HepG2 (cell line): ENCODE results near the gene CAPZB. TPM values are rescaled to one million over a fixed set of nuclear protein-coding genes. Genes with fewer than 3 reads are reported as not detected.

Source experiments
- ATAC-seq: fragments of 200-7000 bp; cut with Tn5 transposase; 3 replicates; pipeline ENCODE4 v1.9.1; 2020; ENCODE audit warnings: mild to moderate bottlenecking, moderate library complexity
- BruUV-seq: library from RNA; stranded (reverse); fragments of 400-500 nt; replicated peaks from 2 replicates; lab custom pipeline; 2021; lab: Mats Ljungman, UMichigan
- CTCF ChIA-PET: fragments of 300-600 bp; formaldehyde crosslinking; extraction: SDS; loops from one replicate; lab custom pipeline; 2021; ENCODE audit warnings: low total read pairs, inconsistent platforms, low intra/inter-chr PET ratio; lab: Yijun Ruan, JAX
- POLR2A ChIA-PET: fragments of 350-600 bp; sonication (Branson Sonifier 250); formaldehyde crosslinking; loops from one replicate; lab custom pipeline; 2020; ENCODE audit warnings: antibody characterized with exemption, inconsistent platforms; lab: Yijun Ruan, JAX
- DNase-seq: peaks from one replicate; pipeline ENCODE4 v3.0.0-alpha.2; 2015; ENCODE audit warnings: low spot score
- FAIRE-seq: peaks from 3 replicates; lab custom pipeline; 2011; peaks lifted over from hg19 to GRCh38; lab: Jason Lieb, UNC
- H2AFZ ChIP-seq: one replicate; pipeline ENCODE4 v1.6.1; 2011; ENCODE audit warnings: low read length, inconsistent platforms
- H3K27ac ChIP-seq: fragments of 300-600 bp; 3 replicates; pipeline ENCODE4 v1.8.0; 2011; ENCODE audit warnings: mixed run types, mild to moderate bottlenecking, mixed read lengths, low read length, inconsistent platforms; ENCODE audit not compliant: insufficient read depth; ENCODE audit errors: extremely low read length
- H3K27me3 ChIP-seq, 2 experiments: fragments of 200-600 bp in 1 of 2; 2 replicates in 1 of 2; 3 replicates in 1 of 2; pipeline versions ENCODE4 v1.6.0 to v1.8.0; 2011; ENCODE audit warnings: low read length in 2 of 2, mild to moderate bottlenecking in 2 of 2, moderate library complexity in 2 of 2, inconsistent platforms in 1 of 2; ENCODE audit not compliant: insufficient read depth in 2 of 2, control insufficient read depth in 1 of 2
- H3K36me3 ChIP-seq, 2 experiments: fragments of 200-600 bp in 1 of 2; replicated peaks in 1 of 2; 2 replicates in 1 of 2; 3 replicates in 1 of 2; pipeline versions ENCODE4 v1.5.1 to v1.8.0; 2011; ENCODE audit warnings: low read length in 2 of 2, inconsistent platforms in 1 of 2; ENCODE audit not compliant: insufficient read depth in 2 of 2, control insufficient read depth in 1 of 2
- H3K4me1 ChIP-seq: 2 replicates; pipeline ENCODE4 v1.5.1; 2012; ENCODE audit warnings: low read length, inconsistent platforms; ENCODE audit not compliant: insufficient read depth
- H3K4me2 ChIP-seq: 2 replicates; pipeline ENCODE4 v1.6.0; 2011; ENCODE audit warnings: low read depth, low read length, inconsistent platforms
- H3K4me3 ChIP-seq, 3 experiments: fragments of 200-600 bp in 1 of 3; sonication (generic), shearing (Covaris generic) in 1 of 3; replicated peaks in 1 of 3; 2 replicates each; pipeline ENCODE4 v1.5.1; 2011 to 2016; ENCODE audit warnings: low read length in 3 of 3, inconsistent platforms in 2 of 3, low read depth in 2 of 3, mild to moderate bottlenecking in 2 of 3, control low read depth in 1 of 3, mixed read lengths in 1 of 3; ENCODE audit not compliant: insufficient read depth in 1 of 3
- H3K79me2 ChIP-seq: one replicate; pipeline ENCODE4 v1.6.1; 2011; ENCODE audit warnings: low read length, inconsistent platforms; ENCODE audit not compliant: insufficient read depth
- H3K9ac ChIP-seq: 2 replicates; pipeline ENCODE4 v1.6.0; 2011; ENCODE audit warnings: mild to moderate bottlenecking, low read depth, low read length, inconsistent platforms; ENCODE audit not compliant: insufficient read depth
- H3K9me3 ChIP-seq: 2 replicates; pipeline ENCODE4 v1.5.1; 2012; ENCODE audit warnings: mild to moderate bottlenecking, low read length
- H4K20me1 ChIP-seq: 2 replicates; pipeline ENCODE4 v1.6.0; 2011; ENCODE audit warnings: inconsistent platforms, mild to moderate bottlenecking, low read length, moderate library complexity; ENCODE audit not compliant: insufficient read depth
- DBP ChIP-seq: sonication (generic); formaldehyde crosslinking; IDR thresholded peaks from 2 replicates; pipeline ENCODE4 v1.4.0; 2020; ENCODE audit warnings: missing genetic modification reagents; ENCODE audit errors: not compliant biosample characterization
- EP300 ChIP-seq, 3 experiments: sonication (generic) in 1 of 3; formaldehyde crosslinking in 1 of 3; IDR thresholded peaks; 2 replicates each; pipeline versions ENCODE4 v1.5.1 to v1.6.1; 2011 to 2020; ENCODE audit warnings: low read depth in 2 of 3, low read length in 2 of 3, borderline replicate concordance in 1 of 3, improper control_type of control experiment in 1 of 3, mild to moderate bottlenecking in 1 of 3, missing genetic modification reagents in 1 of 3, moderate library complexity in 1 of 3
- FOXJ3 ChIP-seq: sonication (generic); formaldehyde crosslinking; IDR thresholded peaks from 2 replicates; pipeline ENCODE4 v1.4.0; 2020; ENCODE audit warnings: missing genetic modification reagents, mild to moderate bottlenecking, borderline replicate concordance
- HNF1A ChIP-seq, 2 experiments: sonication (generic) in 1 of 2; formaldehyde crosslinking in 1 of 2; IDR thresholded peaks; 2 replicates each; pipeline versions ENCODE4 v1.4.0 to v1.6.1; 2016 to 2020; ENCODE audit warnings: borderline replicate concordance in 1 of 2, low read depth in 1 of 2, mild to moderate bottlenecking in 1 of 2, missing genetic modification reagents in 1 of 2
- KDM4B ChIP-seq: sonication (generic); formaldehyde crosslinking; IDR thresholded peaks from 2 replicates; pipeline ENCODE4 v1.4.0; 2020; ENCODE audit warnings: missing genetic modification reagents
- KDM5A ChIP-seq: fragments of 200-600 bp; sonication (generic); IDR thresholded peaks from 2 replicates; pipeline ENCODE4 v1.7.0; 2018; ENCODE audit warnings: antibody characterized with exemption, mild to moderate bottlenecking, low read length, borderline replicate concordance
- PRDM4 ChIP-seq: sonication (generic); formaldehyde crosslinking; IDR thresholded peaks from 2 replicates; pipeline ENCODE4 v1.9.0; 2021; ENCODE audit warnings: missing genetic modification reagents, borderline replicate concordance
- SNAPC2 ChIP-seq: sonication (generic); formaldehyde crosslinking; IDR thresholded peaks from 2 replicates; pipeline ENCODE4 v1.8.1; 2022; ENCODE audit warnings: mild to moderate bottlenecking, missing genetic modification reagents
- ZBTB1 ChIP-seq: sonication (generic); formaldehyde crosslinking; IDR thresholded peaks from 2 replicates; pipeline ENCODE4 v1.4.0; 2020; ENCODE audit warnings: missing genetic modification reagents, borderline replicate concordance
- ZNF577 ChIP-seq: sonication (generic); formaldehyde crosslinking; IDR thresholded peaks from 2 replicates; pipeline ENCODE4 v1.4.0; 2020; ENCODE audit warnings: mild to moderate bottlenecking, low read depth, missing genetic modification reagents, borderline replicate concordance
- ZNF749 ChIP-seq: sonication (generic); formaldehyde crosslinking; IDR thresholded peaks from 2 replicates; pipeline ENCODE4 v1.8.0; 2022; ENCODE audit warnings: mild to moderate bottlenecking, missing genetic modification reagents, moderate library complexity, borderline replicate concordance
- WGBS: methylation state at CpG from one replicate; pipeline ENCODE4 v1.1.6; 2017; ENCODE audit warnings: low lambda C conversion rate; 5-methylcytosine and 5-hydroxymethylcytosine counted together
- in situ Hi-C: cut with HindIII; loops from 2 replicates; pipeline ENCODE4 v1.10.0; 2017; ENCODE audit warnings: low pct_unique_long_range_greater_than_20kb; ENCODE audit not compliant: extremely low pct_ligation_motif_present
- intact Hi-C: fragments of 100-400 bp; cut with micrococcal nuclease; formaldehyde crosslinking; loops from one replicate; pipeline ENCODE4 v1.10.0; 2022; ENCODE audit not compliant: unreplicated experiment
- polyA plus RNA-seq, 8 experiments: library from polyadenylated mRNA; depleted of rRNA in 3 of 8; stranded (reverse) in 7 of 8; unstranded in 1 of 8; fragments of >200 nt; fragmentation: Illumina TruSeq in 4 of 8; extraction: Trizol in 4 of 8; gene quantifications; 2 replicates each; pipeline versions ENCODE4 v1.2.1 to v1.2.3, GENCODE V29; 2011 to 2016; ENCODE audit warnings: low read depth in 4 of 8, missing spikeins in 1 of 8, mixed read lengths in 1 of 8; ENCODE audit not compliant: insufficient read depth in 1 of 8
- total RNA-seq, 5 experiments: library from RNA; depleted of rRNA; stranded (reverse); fragments of >200 nt; fragmentation: Illumina TruSeq; extraction: Trizol; gene quantifications; 2 replicates each; pipeline ENCODE4 v1.2.3, GENCODE V29; 2016; ENCODE audit warnings: low read depth in 1 of 5
- TF ChIP-seq, protein P1 (sequence below): sonication (generic); formaldehyde crosslinking; IDR thresholded peaks from 2 replicates; pipeline ENCODE4 v1.8.1; 2022; ENCODE audit warnings: low read depth, mild to moderate bottlenecking, missing genetic modification reagents

CAPZB gene
- total and polyA plus RNA-seq, 2 of the 13 experiments (the other 11 are each of a cell fraction or from before 2014, with no cell fraction given), result 58.9 to 76.9 TPM

- intact Hi-C loops (no loop called here), in situ Hi-C loops (no loop called here)
- WGBS, result 91% methylated on average over 2 of the region's 2 CpGs
- ChIA-PET POLR2A (no interaction called here), CTCF (no interaction called here)
- BruUV-seq, result no TSS peak
- ATAC-seq, result no peak
- Histone ChIP-seq H3K9me3 (no peaks in the 10 kb centered on the region), H4K20me1 (no peaks in the 10 kb centered on the region), H3K9ac (no peak overlapping the region), H3K4me1 (peaks cover 16% of the 10 kb centered on the region), H3K27ac (no peak overlapping the region), H3K4me2 (no peak overlapping the region), H3K4me3 (no peak overlapping the region), H3K79me2 (no peaks in the 10 kb centered on the region), H3K27me3 (no peaks in the 10 kb centered on the region), H2AFZ (no peak overlapping the region), H3K36me3 (0 out of 5 replicates have a peak, but pooled peaks cover 0 to 2% of the 10 kb centered on the region in 2 experiments)
- FAIRE-seq, result no peak
- DNase-seq, result no peak
- no peak for TF ChIP-seq ZBTB1
- no peak for TF ChIP-seq ZNF749 (CRISPR knock-in tag)
- no peak for TF ChIP-seq KDM4B (CRISPR knock-in tag)
- TF ChIP-seq ZNF577, result no peak
- no peak for TF ChIP-seq KDM5A
- no peak for TF ChIP-seq EP300 (IDR thresholded peaks at IDR 0.05; ENCODE audit: low read depth in 2 of 2, low read length in 2 of 2)
- no peak for TF ChIP-seq EP300 (CRISPR knock-in tag; IDR thresholded peaks at IDR 0.05; ENCODE audit: borderline replicate concordance)
- no peak for TF ChIP-seq DBP
- no peak for TF ChIP-seq PRDM4 (CRISPR knock-in tag)
- no peak for TF ChIP-seq SNAPC2 (CRISPR knock-in tag)
- no peak for TF ChIP-seq FOXJ3
- no peak for TF ChIP-seq HNF1A (IDR thresholded peaks at IDR 0.05; ENCODE audit: low read depth)
- no peak for TF ChIP-seq HNF1A (CRISPR knock-in tag; IDR thresholded peaks at IDR 0.05; ENCODE audit: borderline replicate concordance)
- TF ChIP-seq, protein P1, sequence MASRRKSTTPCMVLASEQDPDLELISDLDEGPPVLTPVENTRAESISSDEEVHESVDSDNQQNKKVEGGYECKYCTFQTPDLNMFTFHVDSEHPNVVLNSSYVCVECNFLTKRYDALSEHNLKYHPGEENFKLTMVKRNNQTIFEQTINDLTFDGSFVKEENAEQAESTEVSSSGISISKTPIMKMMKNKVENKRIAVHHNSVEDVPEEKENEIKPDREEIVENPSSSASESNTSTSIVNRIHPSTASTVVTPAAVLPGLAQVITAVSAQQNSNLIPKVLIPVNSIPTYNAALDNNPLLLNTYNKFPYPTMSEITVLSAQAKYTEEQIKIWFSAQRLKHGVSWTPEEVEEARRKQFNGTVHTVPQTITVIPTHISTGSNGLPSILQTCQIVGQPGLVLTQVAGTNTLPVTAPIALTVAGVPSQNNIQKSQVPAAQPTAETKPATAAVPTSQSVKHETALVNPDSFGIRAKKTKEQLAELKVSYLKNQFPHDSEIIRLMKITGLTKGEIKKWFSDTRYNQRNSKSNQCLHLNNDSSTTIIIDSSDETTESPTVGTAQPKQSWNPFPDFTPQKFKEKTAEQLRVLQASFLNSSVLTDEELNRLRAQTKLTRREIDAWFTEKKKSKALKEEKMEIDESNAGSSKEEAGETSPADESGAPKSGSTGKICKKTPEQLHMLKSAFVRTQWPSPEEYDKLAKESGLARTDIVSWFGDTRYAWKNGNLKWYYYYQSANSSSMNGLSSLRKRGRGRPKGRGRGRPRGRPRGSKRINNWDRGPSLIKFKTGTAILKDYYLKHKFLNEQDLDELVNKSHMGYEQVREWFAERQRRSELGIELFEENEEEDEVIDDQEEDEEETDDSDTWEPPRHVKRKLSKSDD (CRISPR knock-in tag), result no peak
Observed at GRCh38 chr1:19289244-19289643, 196.1 kb downstream of the CAPZB start.
